ENCODE measurements around the gene LRRN3. TPM values are rescaled to one million over a fixed set of nuclear protein-coding genes. Genes with fewer than 3 reads are reported as not detected.

Gene LRRN3
- total and polyA plus RNA-seq, 2 of the 4 experiments (the other 2 are of a cell fraction) = 6.9 to 15.2 TPM

- no peaks in the 10 kb centered on the region for H3K9me3 ChIP-seq (ENCODE audit: control insufficient read depth, insufficient read depth, low read length)
- H3K27me3 ChIP-seq (ENCODE audit: control insufficient read depth, insufficient read depth, low read length) = no peaks in the 10 kb centered on the region
- H3K4me2 ChIP-seq (ENCODE audit: low read depth, low read length) = peak overlapping the region; percentile 67
- H4K91ac ChIP-seq (ENCODE audit: insufficient read depth, low read depth, low read length) = peak overlapping the region; percentile 60; the same call in 1 of the 2 replicates
- peak overlapping the region; percentile 63 for H2BK20ac ChIP-seq (ENCODE audit: low read depth, low read length)
- H2AK5ac ChIP-seq (ENCODE audit: low read depth, low read length) = peak overlapping the region; percentile 5; the same call in 1 of the 2 replicates
- peak overlapping the region; percentile 25; the same call in 1 of the 2 replicates for H4K5ac ChIP-seq (ENCODE audit: low read depth, low read length)
- H3K9ac ChIP-seq (ENCODE audit: low read depth, low read length) = no peak overlapping the region
- WGBS, 2 experiments (ENCODE audit: extremely low coverage in 2 of 2, insufficient read length in 1 of 2) = 40% methylated on average over 1 of the region's 4 CpGs; no CpG with 5 or more reads in 1 of the 2 experiments
- no peak overlapping the region; the same call in 2 of the 3 replicates for H2BK15ac ChIP-seq (ENCODE audit: low read depth, low read length)
- no peaks in the 10 kb centered on the region for H3K9me1 ChIP-seq (ENCODE audit: insufficient read depth, low read length)
- peak overlapping the region; percentile 9 for H2AFZ ChIP-seq (replicated peaks; ENCODE audit: low read length, poor library complexity)
- peak; percentile 53 for DNase-seq
- H2BK120ac ChIP-seq (ENCODE audit: low read depth, low read length) = peak overlapping the region; percentile 83
- POLR2A ChIA-PET (ENCODE audit: unreplicated experiment) = interaction anchor here (0.6 kb wide), 1 partner anchor 11 kb away, joined by 3 read pairs; no protein-coding TSS in a partner anchor
- 0 out of 4 replicates have a peak overlapping the region, but pooled peaks of 1 of the 2 experiments have one; percentile 6 for H4K8ac ChIP-seq (ENCODE audit: low read depth in 2 of 2, low read length in 2 of 2)
- peak overlapping the region; percentile 30 for H3K18ac ChIP-seq (ENCODE audit: low read depth, low read length)
- dilution Hi-C loops (cut with HindIII; ENCODE audit: low sequenced_read_pairs, unreplicated experiment) = no loop called here
- in situ Hi-C loops (cut with MboI; ENCODE audit: low sequenced_read_pairs) = no loop called here
- intact Hi-C loops (cut with micrococcal nuclease) = no loop called here
- peak overlapping the region; percentile 13; the same call in 1 of the 2 replicates for H3K23ac ChIP-seq (ENCODE audit: low read depth, low read length)
- H3K56ac ChIP-seq (ENCODE audit: extremely low read depth, insufficient read depth, low read length) = no peak overlapping the region
- H3K27ac ChIP-seq (ENCODE audit: insufficient read depth, low read length) = no peak overlapping the region
- no peak overlapping the region for H2AK9ac ChIP-seq (replicated peaks; ENCODE audit: low read depth, low read length, poor library complexity)
- H2BK5ac ChIP-seq (ENCODE audit: low read depth, low read length, poor library complexity, severe bottlenecking) = peak overlapping the region; percentile 70
- H4K20me1 ChIP-seq (ENCODE audit: insufficient read depth, low read length) = no peaks in the 10 kb centered on the region
- H3K36me3 ChIP-seq (ENCODE audit: control insufficient read depth, insufficient read depth, low read length) = no peaks in the 10 kb centered on the region
- H3K79me1 ChIP-seq (ENCODE audit: low read depth in 1 of 2, low read length in 2 of 2) = no peaks in the 10 kb centered on the region
- no peak overlapping the region for H3K4me3 ChIP-seq (ENCODE audit: insufficient read depth, low read depth, low read length)
- CTCF ChIA-PET = interaction anchor here (0.6 to 1.3 kb wide), 3 partner anchors 16 to 1984 kb away, joined by 3 to 6 read pairs (median 5); no protein-coding TSS in a partner anchor
- no TSS peak for BruUV-seq (replicated peaks)
- H3K14ac ChIP-seq (replicated peaks; ENCODE audit: low read depth, low read length) = peak overlapping the region; percentile 31; the same call in 1 of the 2 replicates
- peak; percentile 68 for ATAC-seq (ENCODE audit: low read depth)
- H3K4me1 ChIP-seq (ENCODE audit: control insufficient read depth, insufficient read depth, low read length) = peaks cover 2% of the 10 kb centered on the region
- TF ChIP-seq, protein P1, sequence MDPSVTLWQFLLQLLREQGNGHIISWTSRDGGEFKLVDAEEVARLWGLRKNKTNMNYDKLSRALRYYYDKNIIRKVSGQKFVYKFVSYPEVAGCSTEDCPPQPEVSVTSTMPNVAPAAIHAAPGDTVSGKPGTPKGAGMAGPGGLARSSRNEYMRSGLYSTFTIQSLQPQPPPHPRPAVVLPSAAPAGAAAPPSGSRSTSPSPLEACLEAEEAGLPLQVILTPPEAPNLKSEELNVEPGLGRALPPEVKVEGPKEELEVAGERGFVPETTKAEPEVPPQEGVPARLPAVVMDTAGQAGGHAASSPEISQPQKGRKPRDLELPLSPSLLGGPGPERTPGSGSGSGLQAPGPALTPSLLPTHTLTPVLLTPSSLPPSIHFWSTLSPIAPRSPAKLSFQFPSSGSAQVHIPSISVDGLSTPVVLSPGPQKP (IDR thresholded peaks at IDR 0.05; ENCODE audit: borderline replicate concordance, low read depth, low read length) = no peak
- TF ChIP-seq MAZ (IDR thresholded peaks at IDR 0.05; ENCODE audit: borderline replicate concordance, low read depth, low read length) (no peak), RCOR1 (IDR thresholded peaks at IDR 0.05; ENCODE audit: insufficient replicate concordance, low read length) (no peak), MAFK (IDR thresholded peaks at IDR 0.05; ENCODE audit: low read depth, low read length) (no peak), USF2 (IDR thresholded peaks at IDR 0.05; ENCODE audit: low read depth, low read length) (no peak), SMC3 (IDR thresholded peaks at IDR 0.05; ENCODE audit: low read depth, low read length) (no peak), CHD1 (IDR thresholded peaks at IDR 0.05; ENCODE audit: low read depth, low read length) (no peak), RFX5 (IDR thresholded peaks at IDR 0.05; ENCODE audit: low read depth, low read length) (no peak), NFE2L2 (IDR thresholded peaks at IDR 0.05; ENCODE audit: low read depth, low read length) (no peak), FOS (IDR thresholded peaks at IDR 0.05; ENCODE audit: low read depth, low read length) (no peak)
- TF ChIP-seq, protein P2, sequence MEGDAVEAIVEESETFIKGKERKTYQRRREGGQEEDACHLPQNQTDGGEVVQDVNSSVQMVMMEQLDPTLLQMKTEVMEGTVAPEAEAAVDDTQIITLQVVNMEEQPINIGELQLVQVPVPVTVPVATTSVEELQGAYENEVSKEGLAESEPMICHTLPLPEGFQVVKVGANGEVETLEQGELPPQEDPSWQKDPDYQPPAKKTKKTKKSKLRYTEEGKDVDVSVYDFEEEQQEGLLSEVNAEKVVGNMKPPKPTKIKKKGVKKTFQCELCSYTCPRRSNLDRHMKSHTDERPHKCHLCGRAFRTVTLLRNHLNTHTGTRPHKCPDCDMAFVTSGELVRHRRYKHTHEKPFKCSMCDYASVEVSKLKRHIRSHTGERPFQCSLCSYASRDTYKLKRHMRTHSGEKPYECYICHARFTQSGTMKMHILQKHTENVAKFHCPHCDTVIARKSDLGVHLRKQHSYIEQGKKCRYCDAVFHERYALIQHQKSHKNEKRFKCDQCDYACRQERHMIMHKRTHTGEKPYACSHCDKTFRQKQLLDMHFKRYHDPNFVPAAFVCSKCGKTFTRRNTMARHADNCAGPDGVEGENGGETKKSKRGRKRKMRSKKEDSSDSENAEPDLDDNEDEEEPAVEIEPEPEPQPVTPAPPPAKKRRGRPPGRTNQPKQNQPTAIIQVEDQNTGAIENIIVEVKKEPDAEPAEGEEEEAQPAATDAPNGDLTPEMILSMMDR (conservative IDR thresholded peaks at IDR 0.05; ENCODE audit: low read depth, low read length) = no peak
- H3K4ac ChIP-seq (ENCODE audit: low read depth, low read length) = peak overlapping the region; percentile 61; the same call in 1 of the 2 replicates
Observed at GRCh38 chr7:111082351-111082750, 8.6 kb upstream of the LRRN3 start.
